TTC549 (cell line): ENCODE results near the gene SDR42E1.
"Not testable (repeated sequence)": the region's sequence is repeated elsewhere in the genome, so short reads cannot be mapped to it uniquely, and the experiment has no call there.

Experiments used
- FAIRE-seq: peaks from 2 replicates; lab custom pipeline; 2012; peaks lifted over from hg19 to GRCh38; lab: Jason Lieb, UNC

SDR42E1 gene

GRCh38 chr16:82037251-82037650 is 26.0 kb upstream of the SDR42E1 start:
- no peak for FAIRE-seq

- FAIRE-seq, result no peak
These were observed 23.8 kb upstream of the SDR42E1 start, which contains the start of gene HSD17B2 for GRCh38 chr16:82034981-82035612. Gene HSD17B2 (plus strand): TSS chr16:82035253. CDS start chr16:82035425, 172 bp downstream.

GRCh38 chr16:82033683-82034300 is 22.5 kb upstream of the SDR42E1 start:
- no peak for FAIRE-seq

- no peak for FAIRE-seq
These were observed 21.7 kb upstream of the SDR42E1 start for GRCh38 chr16:82033006-82033405.

- FAIRE-seq, result no peak
These were observed 20.1 kb upstream of the SDR42E1 start for GRCh38 chr16:82031116-82032084.

GRCh38 chr16:82027629-82028064 is 16.4 kb upstream of the SDR42E1 start:
- no peak for FAIRE-seq

GRCh38 chr16:82024883-82025282 is 13.6 kb upstream of the SDR42E1 start:
- FAIRE-seq, result no peak

GRCh38 chr16:82024316-82024715 is 13.0 kb upstream of the SDR42E1 start:
- no peak for FAIRE-seq

- FAIRE-seq, result no peak
These were observed 11.9 kb upstream of the SDR42E1 start for GRCh38 chr16:82023206-82023605.

GRCh38 chr16:82020051-82020450 is 8.8 kb upstream of the SDR42E1 start:
- FAIRE-seq, result no peak

- FAIRE-seq, result no peak
These were observed 8.3 kb upstream of the SDR42E1 start for GRCh38 chr16:82019535-82019934.

- FAIRE-seq, result no peak
These were observed 6.8 kb upstream of the SDR42E1 start for GRCh38 chr16:82017911-82018568.

- FAIRE-seq, result no peak
These were observed 5.7 kb upstream of the SDR42E1 start for GRCh38 chr16:82016964-82017363.

GRCh38 chr16:82016263-82016662 is 5.0 kb upstream of the SDR42E1 start:
- FAIRE-seq, result no peak

GRCh38 chr16:82013139-82013538 is 1.9 kb upstream of the SDR42E1 start:
- FAIRE-seq, result no peak

GRCh38 chr16:82010649-82011048 is 621 bp downstream of the SDR42E1 start:
- no peak for FAIRE-seq

GRCh38 chr16:82009789-82010188 is 1.5 kb downstream of the SDR42E1 start:
- FAIRE-seq, result not testable (repeated sequence)

- no peak for FAIRE-seq
These were observed 2.2 kb downstream of the SDR42E1 start for GRCh38 chr16:82008957-82009592.

- FAIRE-seq, result no peak
These were observed 4.1 kb downstream of the SDR42E1 start for GRCh38 chr16:82007189-82007588.

GRCh38 chr16:82006036-82006435 is 5.2 kb downstream of the SDR42E1 start:
- no peak for FAIRE-seq

GRCh38 chr16:82005027-82005830 is 6.0 kb downstream of the SDR42E1 start:
- no peak for FAIRE-seq
